Panc1 (cell line): ENCODE results near the gene RAP2A. TPM values are rescaled to one million over a fixed set of nuclear protein-coding genes. Genes with fewer than 3 reads are reported as not detected.

Source experiments
- ATAC-seq: fragments of 200-7000 bp; cut with Tn5 transposase; 2 replicates; pipeline ENCODE4 v1.9.1; 2020; ENCODE audit warnings: mild to moderate bottlenecking, moderate library complexity
- BruUV-seq: library from RNA; stranded (reverse); fragments of 400-500 nt; replicated peaks from 2 replicates; lab custom pipeline; 2021; lab: Mats Ljungman, UMichigan
- CTCF ChIA-PET: fragments of 300-600 bp; sonication (Branson Sonifier 250); formaldehyde crosslinking; loops from one replicate; lab custom pipeline; 2022; ENCODE audit warnings: antibody characterized with exemption; lab: Charles Lee
- POLR2A ChIA-PET: fragments of 300-600 bp; sonication (Branson Sonifier 250); formaldehyde crosslinking; loops from one replicate; lab custom pipeline; 2022; ENCODE audit warnings: antibody characterized with exemption; lab: Charles Lee
- DNase-seq: peaks from one replicate; pipeline ENCODE4 v3.0.0-alpha.2; 2010; ENCODE audit warnings: low read depth, low spot score
- H3K27ac ChIP-seq: 2 replicates; pipeline ENCODE4 v1.5.1; 2011; ENCODE audit warnings: mild to moderate bottlenecking, low read length, inconsistent platforms
- H3K27me3 ChIP-seq: fragments of 200-500 bp; sonication (Bioruptor generic); 2 replicates; pipeline ENCODE4 v1.6.0; 2014; ENCODE audit warnings: low read length, inconsistent platforms; ENCODE audit not compliant: control insufficient read depth, insufficient read depth
- H3K36me3 ChIP-seq: fragments of 200-500 bp; sonication (Bioruptor generic); 2 replicates; pipeline ENCODE4 v1.5.1; 2014; ENCODE audit warnings: inconsistent platforms, mild to moderate bottlenecking, low read length, moderate library complexity; ENCODE audit not compliant: control insufficient read depth, insufficient read depth
- H3K4me1 ChIP-seq: 2 replicates; pipeline ENCODE4 v1.5.1; 2011; ENCODE audit warnings: inconsistent platforms, mild to moderate bottlenecking, low read length, moderate library complexity; ENCODE audit not compliant: control insufficient read depth, insufficient read depth
- H3K4me3 ChIP-seq, 2 experiments: 2 replicates each; pipeline ENCODE4 v1.5.1; 2011 to 2012; ENCODE audit warnings: low read depth in 2 of 2, low read length in 2 of 2, mild to moderate bottlenecking in 2 of 2, inconsistent platforms in 1 of 2, moderate library complexity in 1 of 2
- H3K9me3 ChIP-seq: fragments of 200-500 bp; sonication (Bioruptor generic); 2 replicates; pipeline ENCODE4 v1.5.1; 2014; ENCODE audit warnings: low read depth, mild to moderate bottlenecking, inconsistent platforms, low read length, moderate library complexity; ENCODE audit not compliant: control insufficient read depth, insufficient read depth
- SIN3A ChIP-seq: IDR thresholded peaks from 2 replicates; pipeline ENCODE4 v1.6.1; 2012; ENCODE audit warnings: low read depth, mild to moderate bottlenecking, low read length, moderate library complexity, borderline replicate concordance; ENCODE audit not compliant: insufficient read depth
- TCF7L2 ChIP-seq: IDR thresholded peaks from 2 replicates; pipeline ENCODE4 v1.6.1; 2011; ENCODE audit warnings: mild to moderate bottlenecking, low read depth, low read length, inconsistent platforms
- in situ Hi-C: cut with HindIII; loops from 2 replicates; pipeline ENCODE4 v1.10.0; 2016; ENCODE audit warnings: low sequenced_read_pairs, low pct_unique_long_range_greater_than_20kb
- intact Hi-C: fragments of 100-400 bp; cut with micrococcal nuclease; formaldehyde crosslinking; loops from one replicate; pipeline ENCODE4 v1.10.0; 2022; ENCODE audit not compliant: unreplicated experiment
- total RNA-seq: library from RNA; stranded (reverse); gene quantifications from one replicate; pipeline ENCODE4 v1.2.1, GENCODE V29; 2021; ENCODE audit not compliant: unreplicated experiment
- TF ChIP-seq, protein P1 (sequence below): fragments of 450-650 bp; IDR thresholded peaks from 2 replicates; pipeline ENCODE4 v1.5.1; 2017; ENCODE audit warnings: mild to moderate bottlenecking
- TF ChIP-seq, protein P2 (sequence below), 2 experiments: IDR thresholded peaks; 2 replicates each; pipeline ENCODE4 v1.6.1; 2011 to 2012; ENCODE audit warnings: low read depth in 2 of 2, control low read depth in 1 of 2, low read length in 1 of 2, mild to moderate bottlenecking in 1 of 2, moderate library complexity in 1 of 2; ENCODE audit not compliant: insufficient read depth in 1 of 2

The RAP2A gene
- total RNA-seq, 1 experiment from 2014 or later, result 44.3 TPM

DNA sequence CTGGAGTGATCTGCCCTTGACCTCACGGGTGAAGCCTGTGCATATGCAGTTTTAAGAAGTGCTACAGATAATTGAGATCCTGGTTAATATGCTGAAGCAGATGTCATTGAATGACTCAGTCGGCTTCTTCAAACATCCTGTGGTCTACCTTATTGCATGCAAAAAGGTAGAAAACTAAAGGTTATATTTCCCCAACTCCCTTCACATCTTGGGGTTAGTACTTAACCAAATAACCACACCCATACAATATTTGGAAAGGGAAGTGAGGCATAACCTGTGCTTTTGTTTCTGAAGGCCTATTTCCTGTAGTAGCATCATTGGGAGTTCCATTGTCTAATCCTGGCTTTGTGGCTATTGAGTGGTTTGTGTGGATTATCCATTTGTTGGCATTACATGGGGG, 58.3 kb downstream of the RAP2A start:
- no peak for ATAC-seq
- CTCF ChIA-PET, result no interaction called here
- Histone ChIP-seq H3K4me3 (no peak overlapping the region), H3K36me3 (no peaks in the 10 kb centered on the region), H3K9me3 (peaks cover 9% of the 10 kb centered on the region; the same call in 1 of the 2 replicates), H3K27ac (no peak overlapping the region), H3K27me3 (no peaks in the 10 kb centered on the region), H3K4me1 (no peaks in the 10 kb centered on the region)
- DNase-seq, result no peak
- in situ Hi-C loops, result no loop called here
- no peak for TF ChIP-seq TCF7L2
- TF ChIP-seq, protein P1, sequence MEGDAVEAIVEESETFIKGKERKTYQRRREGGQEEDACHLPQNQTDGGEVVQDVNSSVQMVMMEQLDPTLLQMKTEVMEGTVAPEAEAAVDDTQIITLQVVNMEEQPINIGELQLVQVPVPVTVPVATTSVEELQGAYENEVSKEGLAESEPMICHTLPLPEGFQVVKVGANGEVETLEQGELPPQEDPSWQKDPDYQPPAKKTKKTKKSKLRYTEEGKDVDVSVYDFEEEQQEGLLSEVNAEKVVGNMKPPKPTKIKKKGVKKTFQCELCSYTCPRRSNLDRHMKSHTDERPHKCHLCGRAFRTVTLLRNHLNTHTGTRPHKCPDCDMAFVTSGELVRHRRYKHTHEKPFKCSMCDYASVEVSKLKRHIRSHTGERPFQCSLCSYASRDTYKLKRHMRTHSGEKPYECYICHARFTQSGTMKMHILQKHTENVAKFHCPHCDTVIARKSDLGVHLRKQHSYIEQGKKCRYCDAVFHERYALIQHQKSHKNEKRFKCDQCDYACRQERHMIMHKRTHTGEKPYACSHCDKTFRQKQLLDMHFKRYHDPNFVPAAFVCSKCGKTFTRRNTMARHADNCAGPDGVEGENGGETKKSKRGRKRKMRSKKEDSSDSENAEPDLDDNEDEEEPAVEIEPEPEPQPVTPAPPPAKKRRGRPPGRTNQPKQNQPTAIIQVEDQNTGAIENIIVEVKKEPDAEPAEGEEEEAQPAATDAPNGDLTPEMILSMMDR, result no peak
- TF ChIP-seq, protein P2, sequence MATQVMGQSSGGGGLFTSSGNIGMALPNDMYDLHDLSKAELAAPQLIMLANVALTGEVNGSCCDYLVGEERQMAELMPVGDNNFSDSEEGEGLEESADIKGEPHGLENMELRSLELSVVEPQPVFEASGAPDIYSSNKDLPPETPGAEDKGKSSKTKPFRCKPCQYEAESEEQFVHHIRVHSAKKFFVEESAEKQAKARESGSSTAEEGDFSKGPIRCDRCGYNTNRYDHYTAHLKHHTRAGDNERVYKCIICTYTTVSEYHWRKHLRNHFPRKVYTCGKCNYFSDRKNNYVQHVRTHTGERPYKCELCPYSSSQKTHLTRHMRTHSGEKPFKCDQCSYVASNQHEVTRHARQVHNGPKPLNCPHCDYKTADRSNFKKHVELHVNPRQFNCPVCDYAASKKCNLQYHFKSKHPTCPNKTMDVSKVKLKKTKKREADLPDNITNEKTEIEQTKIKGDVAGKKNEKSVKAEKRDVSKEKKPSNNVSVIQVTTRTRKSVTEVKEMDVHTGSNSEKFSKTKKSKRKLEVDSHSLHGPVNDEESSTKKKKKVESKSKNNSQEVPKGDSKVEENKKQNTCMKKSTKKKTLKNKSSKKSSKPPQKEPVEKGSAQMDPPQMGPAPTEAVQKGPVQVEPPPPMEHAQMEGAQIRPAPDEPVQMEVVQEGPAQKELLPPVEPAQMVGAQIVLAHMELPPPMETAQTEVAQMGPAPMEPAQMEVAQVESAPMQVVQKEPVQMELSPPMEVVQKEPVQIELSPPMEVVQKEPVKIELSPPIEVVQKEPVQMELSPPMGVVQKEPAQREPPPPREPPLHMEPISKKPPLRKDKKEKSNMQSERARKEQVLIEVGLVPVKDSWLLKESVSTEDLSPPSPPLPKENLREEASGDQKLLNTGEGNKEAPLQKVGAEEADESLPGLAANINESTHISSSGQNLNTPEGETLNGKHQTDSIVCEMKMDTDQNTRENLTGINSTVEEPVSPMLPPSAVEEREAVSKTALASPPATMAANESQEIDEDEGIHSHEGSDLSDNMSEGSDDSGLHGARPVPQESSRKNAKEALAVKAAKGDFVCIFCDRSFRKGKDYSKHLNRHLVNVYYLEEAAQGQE (IDR thresholded peaks at IDR 0.05; ENCODE audit: insufficient read depth in 1 of 2, low read depth in 2 of 2, low read length in 1 of 2), result no peak
- POLR2A ChIA-PET, result no interaction called here
- intact Hi-C loops, result no loop called here
- no TSS peak for BruUV-seq

DNA sequence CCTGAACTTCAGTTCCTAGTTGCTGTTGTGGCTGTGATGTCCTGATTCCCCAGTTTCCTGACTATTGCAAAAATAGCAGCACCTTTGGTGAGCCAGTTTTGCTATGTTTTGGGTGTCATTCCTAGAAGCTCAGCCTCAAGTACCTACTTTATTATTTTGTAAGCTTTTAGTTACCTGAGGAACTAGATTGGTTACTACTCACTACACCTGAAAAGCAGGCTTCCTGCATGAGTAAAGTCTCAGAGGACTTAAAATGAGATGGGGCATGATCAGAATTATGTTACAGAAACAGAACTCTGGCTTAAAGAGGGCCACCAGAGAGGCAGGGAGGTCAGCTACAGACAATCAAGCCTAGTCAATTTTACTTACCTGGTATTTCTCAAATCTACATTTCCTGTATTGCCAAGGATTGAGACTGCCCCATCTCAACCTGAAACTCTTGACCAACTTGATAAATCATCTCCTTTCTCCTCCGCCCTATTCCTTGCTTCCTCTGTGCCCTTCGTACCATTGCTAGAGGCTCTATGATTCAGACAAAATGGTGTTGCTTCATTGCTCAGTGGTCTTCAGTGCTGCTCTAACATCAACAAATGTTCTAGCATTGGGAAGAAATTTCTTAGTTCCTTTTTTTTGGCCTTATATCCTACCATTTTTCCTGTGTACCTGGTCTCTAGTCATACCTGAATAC, 58.9 kb downstream of the RAP2A start:
- no peaks in the 10 kb centered on the region for H3K27me3 ChIP-seq
- in situ Hi-C loops (no loop called here), intact Hi-C loops (no loop called here)
- ATAC-seq (no peak), DNase-seq (no peak)
- peaks cover 9% of the 10 kb centered on the region; the same call in 1 of the 2 replicates for H3K9me3 ChIP-seq
- no peaks in the 10 kb centered on the region for H3K36me3 ChIP-seq
- no TSS peak for BruUV-seq
- H3K27ac ChIP-seq, result no peak overlapping the region
- H3K4me3 ChIP-seq, result no peak overlapping the region
- ChIA-PET POLR2A (no interaction called here), CTCF (no interaction called here)
- no peaks in the 10 kb centered on the region for H3K4me1 ChIP-seq
- TF ChIP-seq, protein P2 (IDR thresholded peaks at IDR 0.05; ENCODE audit: insufficient read depth in 1 of 2, low read depth in 2 of 2, low read length in 1 of 2), result no peak
- no peak for TF ChIP-seq TCF7L2
- no peak for TF ChIP-seq SIN3A
